Smooth muscle cell (in vitro differentiated cells): ENCODE measurements around the gene KDM8. TPM values are rescaled to one million over a fixed set of nuclear protein-coding genes. Genes with fewer than 3 reads are reported as not detected.

ENCODE experiments used
- DNase-seq: peaks from one replicate; lab custom pipeline; 2025; ENCODE audit not compliant: unreplicated experiment; lab: John Stamatoyannopoulos, UW
- H2AFZ ChIP-seq: fragments of 200-600 bp; sonication (generic); 2 replicates; pipeline ENCODE4 v1.6.0; 2016; ENCODE audit warnings: antibody characterized with exemption, low read depth, mild to moderate bottlenecking
- H3F3A ChIP-seq: fragments of 200-600 bp; sonication (generic); 2 replicates; pipeline ENCODE4 v1.6.0; 2017; ENCODE audit warnings: antibody characterized with exemption, low read depth
- H3K27ac ChIP-seq: fragments of 200-600 bp; sonication (generic); 2 replicates; pipeline ENCODE4 v1.5.1; 2016; ENCODE audit warnings: low read depth, mild to moderate bottlenecking
- H3K27me3 ChIP-seq: fragments of 200-600 bp; sonication (generic); 2 replicates; pipeline ENCODE4 v1.6.1; 2016; ENCODE audit warnings: low read depth, mild to moderate bottlenecking
- H3K36me3 ChIP-seq: fragments of 200-600 bp; sonication (generic); 2 replicates; pipeline ENCODE4 v1.5.1; 2016; ENCODE audit warnings: low read depth
- H3K4me1 ChIP-seq: fragments of 200-600 bp; sonication (generic); 2 replicates; pipeline ENCODE4 v1.5.1; 2016; ENCODE audit warnings: low read depth
- H3K4me2 ChIP-seq: fragments of 200-600 bp; sonication (generic); 2 replicates; pipeline ENCODE4 v1.6.0; 2016; ENCODE audit warnings: mild to moderate bottlenecking
- H3K4me3 ChIP-seq: fragments of 200-600 bp; sonication (generic); 2 replicates; pipeline ENCODE4 v1.5.1; 2016; ENCODE audit warnings: mild to moderate bottlenecking
- H3K79me2 ChIP-seq: fragments of 200-600 bp; sonication (generic); 2 replicates; pipeline ENCODE4 v1.6.0; 2016; ENCODE audit warnings: low read depth, mild to moderate bottlenecking
- H3K9ac ChIP-seq: fragments of 200-600 bp; sonication (generic); 2 replicates; pipeline ENCODE4 v1.6.0; 2016; ENCODE audit warnings: low read depth
- H3K9me3 ChIP-seq: fragments of 200-600 bp; sonication (generic); replicated peaks from 2 replicates; pipeline ENCODE4 v1.5.1; 2016; ENCODE audit warnings: low read depth
- H4K20me1 ChIP-seq: fragments of 200-600 bp; sonication (generic); 2 replicates; pipeline ENCODE4 v1.6.0; 2016; ENCODE audit warnings: low read depth
- CTCF ChIP-seq: fragments of 200-600 bp; sonication (generic); IDR thresholded peaks from 2 replicates; pipeline ENCODE4 v1.5.1; 2017; ENCODE audit warnings: borderline replicate concordance, mild to moderate bottlenecking, antibody characterized with exemption; ENCODE audit not compliant: insufficient read depth, poor library complexity, severe bottlenecking
- WGBS: methylation state at CpG from one replicate; pipeline ENCODE4 v1.1.7; 2016; ENCODE audit warnings: low lambda C conversion rate; 5-methylcytosine and 5-hydroxymethylcytosine counted together
- polyA plus RNA-seq: library from polyadenylated mRNA; unstranded; fragments of >200 nt; fragmentation: Nextera tagmentation; extraction: Ambion mirVana; gene quantifications from 2 replicates; pipeline ENCODE4 v1.2.1, GENCODE V29; 2016
- total RNA-seq: library from RNA; depleted of rRNA; stranded (reverse); fragments of >200 nt; gene quantifications from 2 replicates; pipeline ENCODE4 v1.2.3, GENCODE V29; 2014

The KDM8 gene
- total and polyA plus RNA-seq, 2 experiments from 2014 or later, result 0.81 to 3.5 TPM

- Histone ChIP-seq H3K36me3 (no peaks in the 10 kb centered on the region), H3K27ac (no peak overlapping the region), H3F3A (no peaks in the 10 kb centered on the region), H3K27me3 (no peaks in the 10 kb centered on the region), H3K9ac (no peak overlapping the region), H3K9me3 (no peaks in the 10 kb centered on the region), H2AFZ (no peak overlapping the region), H3K4me2 (no peak overlapping the region), H3K79me2 (no peaks in the 10 kb centered on the region), H4K20me1 (no peaks in the 10 kb centered on the region), H3K4me3 (no peak overlapping the region), H3K4me1 (no peaks in the 10 kb centered on the region)
- WGBS, result 92% methylated on average over 16 of the region's 21 CpGs
- no peak for TF ChIP-seq CTCF
- no peak for DNase-seq
Observed at GRCh38 chr16:27228621-27229501, 25.5 kb downstream of the KDM8 start.

- Histone ChIP-seq H3K9me3 (no peaks in the 10 kb centered on the region), H3K27ac (no peak overlapping the region), H3K9ac (no peak overlapping the region), H3K4me2 (no peak overlapping the region), H3F3A (no peaks in the 10 kb centered on the region), H3K27me3 (no peaks in the 10 kb centered on the region), H3K4me1 (no peaks in the 10 kb centered on the region), H3K79me2 (no peaks in the 10 kb centered on the region), H2AFZ (no peak overlapping the region), H3K36me3 (no peaks in the 10 kb centered on the region), H3K4me3 (no peak overlapping the region), H4K20me1 (no peaks in the 10 kb centered on the region)
- 97% methylated on average over 18 of the region's 18 CpGs for WGBS
- no peak for DNase-seq
- no peak for TF ChIP-seq CTCF
Observed at GRCh38 chr16:27229891-27230470, 26.7 kb downstream of the KDM8 start.

GRCh38 chr16:27230562-27231001 is 27.3 kb downstream of the KDM8 start:
- H4K20me1 ChIP-seq, result no peaks in the 10 kb centered on the region
- no peaks in the 10 kb centered on the region for H3K4me1 ChIP-seq
- H3K4me2 ChIP-seq, result no peak overlapping the region
- no peak overlapping the region for H3K27ac ChIP-seq
- no peaks in the 10 kb centered on the region for H3F3A ChIP-seq
- H3K36me3 ChIP-seq, result no peaks in the 10 kb centered on the region
- DNase-seq, result no peak
- no peaks in the 10 kb centered on the region for H3K79me2 ChIP-seq
- no peak overlapping the region for H3K9ac ChIP-seq
- no peak overlapping the region for H3K4me3 ChIP-seq
- H3K9me3 ChIP-seq, result no peaks in the 10 kb centered on the region
- H2AFZ ChIP-seq, result no peak overlapping the region
- no peaks in the 10 kb centered on the region for H3K27me3 ChIP-seq
- WGBS, result 95% methylated on average over 16 of the region's 16 CpGs
- TF ChIP-seq CTCF, result no peak
